ENCODE data around the gene PPP2R2C. TPM values are rescaled to one million over a fixed set of nuclear protein-coding genes. Genes with fewer than 3 reads are reported as not detected.

PPP2R2C gene
- total RNA-seq, 6 experiments from 2014 or later: 0.14 to 0.25 (median 0.23) TPM; not detected in 2

GRCh38 chr4:6435010-6435409 is 37.4 kb downstream of the PPP2R2C start:
- Mint-ChIP-seq H3K4me1 (ENCODE audit: low read depth) (no peaks in the 10 kb centered on the region), H3K27me3 (ENCODE audit: insufficient read depth) (peaks cover 16% of the 10 kb centered on the region), H3K27ac (no peak overlapping the region), H3K4me3 (no peak overlapping the region), H3K9me3 (peaks cover 25% of the 10 kb centered on the region), H3K36me3 (ENCODE audit: low read depth) (peaks cover 9% of the 10 kb centered on the region; the same call in 1 of the 2 replicates)
- TF ChIP-seq CTCF (IDR thresholded peaks at IDR 0.05): no peak
- DNase-seq: no peak

- DNase-seq: no peak
- Mint-ChIP-seq H3K9me3 (peaks cover 20% of the 10 kb centered on the region), H3K27ac (no peak overlapping the region), H3K36me3 (ENCODE audit: low read depth) (peaks cover 9% of the 10 kb centered on the region; the same call in 1 of the 2 replicates), H3K27me3 (ENCODE audit: insufficient read depth) (peaks cover 32% of the 10 kb centered on the region), H3K4me3 (no peak overlapping the region), H3K4me1 (ENCODE audit: low read depth) (no peaks in the 10 kb centered on the region)
- no peak for TF ChIP-seq CTCF (IDR thresholded peaks at IDR 0.05)
Measured at GRCh38 chr4:6430927-6431326, 41.5 kb downstream of the PPP2R2C start.

GRCh38 chr4:6427439-6428090 is 44.8 kb downstream of the PPP2R2C start:
- peaks cover 48% of the 10 kb centered on the region for H3K27me3 Mint-ChIP-seq (ENCODE audit: insufficient read depth)

GRCh38 chr4:6426571-6427438 is 45.6 kb downstream of the PPP2R2C start:
- H3K4me1 Mint-ChIP-seq (ENCODE audit: low read depth): no peaks in the 10 kb centered on the region
- H3K27ac Mint-ChIP-seq: no peak overlapping the region
- TF ChIP-seq CTCF (IDR thresholded peaks at IDR 0.05): no peak
- no peaks in the 10 kb centered on the region for H3K36me3 Mint-ChIP-seq (ENCODE audit: low read depth)
- DNase-seq: no peak
- no peaks in the 10 kb centered on the region for H3K9me3 Mint-ChIP-seq
- peaks cover 48% of the 10 kb centered on the region for H3K27me3 Mint-ChIP-seq (ENCODE audit: insufficient read depth)
- H3K4me3 Mint-ChIP-seq: no peak overlapping the region

More at GRCh38 chr4:6427439-6428090, 44.8 kb downstream of the PPP2R2C start:
- Mint-ChIP-seq H3K9me3 (no peaks in the 10 kb centered on the region), H3K4me1 (ENCODE audit: low read depth) (no peaks in the 10 kb centered on the region), H3K4me3 (no peak overlapping the region), H3K36me3 (ENCODE audit: low read depth) (no peaks in the 10 kb centered on the region), H3K27ac (no peak overlapping the region)
- DNase-seq: no peak
- no peak for TF ChIP-seq CTCF (IDR thresholded peaks at IDR 0.05)

- DNase-seq: no peak
- no peaks in the 10 kb centered on the region for H3K9me3 Mint-ChIP-seq
- no peak overlapping the region for H3K27ac Mint-ChIP-seq
- peaks cover 52% of the 10 kb centered on the region for H3K27me3 Mint-ChIP-seq (ENCODE audit: insufficient read depth)
- TF ChIP-seq CTCF (IDR thresholded peaks at IDR 0.05): no peak
- H3K36me3 Mint-ChIP-seq (ENCODE audit: low read depth): no peaks in the 10 kb centered on the region
- H3K4me3 Mint-ChIP-seq: no peak overlapping the region
- no peaks in the 10 kb centered on the region for H3K4me1 Mint-ChIP-seq (ENCODE audit: low read depth)
Measured at GRCh38 chr4:6425911-6426310, 46.5 kb downstream of the PPP2R2C start.

Data from HFFc6 (cell line).